ENCODE measurements around the gene SLC25A33. TPM values are rescaled to one million over a fixed set of nuclear protein-coding genes. Genes with fewer than 3 reads are reported as not detected.

Gene SLC25A33
- total RNA-seq, 2 donors from 2014 or later: 4.1 to 12.3 TPM

DNA sequence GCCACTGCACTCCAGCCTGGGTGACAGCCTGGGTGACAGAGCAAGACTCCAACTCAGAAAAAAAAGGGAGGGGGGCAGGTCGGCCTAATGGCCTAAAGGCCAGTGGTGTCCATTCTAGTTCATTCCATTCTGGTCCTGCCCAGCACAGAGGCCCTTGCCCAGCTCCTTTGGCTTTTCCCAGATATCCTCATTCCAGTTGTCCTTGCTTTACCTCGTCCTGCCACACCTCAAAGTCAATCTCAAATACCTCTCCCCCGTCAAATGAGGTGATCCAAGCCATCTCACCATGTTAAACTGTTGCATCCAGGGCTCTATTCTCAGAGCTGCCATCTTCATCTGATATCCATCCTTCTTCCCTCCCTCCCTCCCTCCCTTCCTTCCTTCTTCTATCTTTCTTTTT lies 92.3 kb downstream of the SLC25A33 start:
- no peak for ATAC-seq (ENCODE audit: insufficient number of reproducible peaks, low FRiP score, low read depth)
- no peak for DNase-seq (ENCODE audit: low spot score)
- TF ChIP-seq, protein P1, sequence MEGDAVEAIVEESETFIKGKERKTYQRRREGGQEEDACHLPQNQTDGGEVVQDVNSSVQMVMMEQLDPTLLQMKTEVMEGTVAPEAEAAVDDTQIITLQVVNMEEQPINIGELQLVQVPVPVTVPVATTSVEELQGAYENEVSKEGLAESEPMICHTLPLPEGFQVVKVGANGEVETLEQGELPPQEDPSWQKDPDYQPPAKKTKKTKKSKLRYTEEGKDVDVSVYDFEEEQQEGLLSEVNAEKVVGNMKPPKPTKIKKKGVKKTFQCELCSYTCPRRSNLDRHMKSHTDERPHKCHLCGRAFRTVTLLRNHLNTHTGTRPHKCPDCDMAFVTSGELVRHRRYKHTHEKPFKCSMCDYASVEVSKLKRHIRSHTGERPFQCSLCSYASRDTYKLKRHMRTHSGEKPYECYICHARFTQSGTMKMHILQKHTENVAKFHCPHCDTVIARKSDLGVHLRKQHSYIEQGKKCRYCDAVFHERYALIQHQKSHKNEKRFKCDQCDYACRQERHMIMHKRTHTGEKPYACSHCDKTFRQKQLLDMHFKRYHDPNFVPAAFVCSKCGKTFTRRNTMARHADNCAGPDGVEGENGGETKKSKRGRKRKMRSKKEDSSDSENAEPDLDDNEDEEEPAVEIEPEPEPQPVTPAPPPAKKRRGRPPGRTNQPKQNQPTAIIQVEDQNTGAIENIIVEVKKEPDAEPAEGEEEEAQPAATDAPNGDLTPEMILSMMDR (IDR thresholded peaks at IDR 0.05): no peak
- H3K27me3 ChIP-seq (replicated peaks; ENCODE audit: insufficient read depth): no peaks in the 10 kb centered on the region
- H3K4me3 ChIP-seq: no peak overlapping the region
- H3K9me3 ChIP-seq: no peaks in the 10 kb centered on the region
- H3K4me1 ChIP-seq (ENCODE audit: control insufficient read depth in 1 of 2, low read depth in 2 of 2): peaks cover 0 to 4% of the 10 kb centered on the region in 2 donors
- H3K36me3 ChIP-seq: no peaks in the 10 kb centered on the region
- no peak overlapping the region for H3K27ac ChIP-seq

DNA sequence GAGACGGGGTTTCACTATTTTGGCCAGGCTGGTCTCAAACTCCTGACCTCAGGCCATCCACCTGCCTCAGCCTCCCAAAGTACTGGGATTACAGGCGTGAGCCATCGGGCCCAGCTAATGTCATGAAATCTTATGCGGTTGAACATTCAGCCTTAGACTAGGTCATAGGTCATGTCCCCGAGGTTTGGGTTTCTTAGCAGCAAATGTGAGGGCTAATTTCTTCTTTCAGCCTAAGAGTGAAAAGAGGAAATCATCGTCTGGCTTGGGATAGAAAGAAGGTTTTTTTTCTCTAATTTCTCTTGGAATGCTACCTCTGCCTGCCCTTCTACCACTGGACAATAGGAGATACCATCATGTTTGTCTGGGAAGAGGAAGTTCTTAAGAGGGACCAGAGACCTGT lies 94.2 kb downstream of the SLC25A33 start:
- Histone ChIP-seq H3K9me3 (no peaks in the 10 kb centered on the region), H3K4me3 (no peak overlapping the region), H3K4me1 (ENCODE audit: control insufficient read depth in 1 of 2, low read depth in 2 of 2) (no peaks in the 10 kb centered on the region), H3K36me3 (no peaks in the 10 kb centered on the region), H3K27ac (no peak overlapping the region), H3K27me3 (replicated peaks; ENCODE audit: insufficient read depth) (no peaks in the 10 kb centered on the region)
- TF ChIP-seq, protein P1 (IDR thresholded peaks at IDR 0.05): no peak
- DNase-seq (ENCODE audit: low spot score): no peak
- no peak for ATAC-seq (ENCODE audit: insufficient number of reproducible peaks, low FRiP score, low read depth)

DNA sequence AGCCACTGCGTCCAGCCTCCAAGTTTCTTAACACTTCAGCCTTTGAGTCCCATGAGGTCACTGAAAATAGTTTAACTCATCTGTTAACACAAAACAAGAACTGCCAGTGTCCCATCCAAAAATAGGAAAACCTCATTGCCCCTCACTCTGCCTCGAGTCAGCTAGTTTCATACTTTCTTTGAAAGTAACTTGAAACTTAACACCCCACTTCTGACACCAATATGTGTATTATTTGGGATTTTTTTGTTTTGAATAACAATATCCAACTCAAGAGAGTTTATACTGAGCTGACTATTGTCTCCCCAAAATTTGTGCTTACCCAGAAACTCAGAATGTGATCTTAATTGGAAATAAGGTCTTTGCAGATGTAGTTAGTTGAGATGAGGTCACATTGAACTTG lies 95.3 kb downstream of the SLC25A33 start:
- ATAC-seq (ENCODE audit: insufficient number of reproducible peaks, low FRiP score, low read depth) (no peak), DNase-seq (ENCODE audit: low spot score) (no peak)
- H3K9me3 ChIP-seq: no peaks in the 10 kb centered on the region
- H3K27me3 ChIP-seq (replicated peaks; ENCODE audit: insufficient read depth): no peaks in the 10 kb centered on the region
- TF ChIP-seq, protein P1 (IDR thresholded peaks at IDR 0.05): no peak
- H3K4me3 ChIP-seq: no peak overlapping the region
- H3K4me1 ChIP-seq (ENCODE audit: control insufficient read depth in 1 of 2, low read depth in 2 of 2): no peaks in the 10 kb centered on the region
- H3K27ac ChIP-seq: no peak overlapping the region
- no peaks in the 10 kb centered on the region for H3K36me3 ChIP-seq

Other genes starting within 250 kb of the SLC25A33 start
- gene SPSB1, start 246.6 kb upstream of the SLC25A33 start, total RNA-seq: 100 to 1,000 TPM; 107 to 171 TPM
- gene TMEM201, start 49.4 kb downstream of the SLC25A33 start, total RNA-seq: 10 to 100 TPM; 11.2 to 15.0 TPM
- gene PIK3CD, start 112.3 kb downstream of the SLC25A33 start, total RNA-seq: 10 to 100 TPM; 12.4 to 18.7 TPM